Ovary (tissue), 3 donors: ENCODE data around the gene GTPBP2.

Source experiments
- CTCF ChIP-seq, 3 donors: fragments of 450-650 bp in 2 of 3; fragments of 200-600 bp in 1 of 3; IDR thresholded peaks; one replicate each; pipeline versions ENCODE4 v1.5.1 to v1.8.0; 2016 to 2022; ENCODE audit warnings: antibody characterized with exemption in 3 of 3, mild to moderate bottlenecking in 1 of 3
- EP300 ChIP-seq: sonication (generic); formaldehyde crosslinking; IDR thresholded peaks from one replicate; pipeline ENCODE4 v1.6.1; 2017; ENCODE audit warnings: antibody characterized with exemption
- POLR2A ChIP-seq: fragments of 450-650 bp; IDR thresholded peaks from one replicate; pipeline ENCODE4 v1.6.1; 2017; ENCODE audit warnings: antibody characterized with exemption, mild to moderate bottlenecking, moderate library complexity
- donor health status: DM: no; HTN: no; CAD: no.

GRCh38 chr6:43665376-43665775 is 36.3 kb upstream of the GTPBP2 start:
- TF ChIP-seq EP300 (no peak), POLR2A (no peak), CTCF (IDR thresholded peaks at IDR 0.05) (no peak)
